ENCODE measurements around the gene CYBB.

- TF ChIP-seq CTCF (conservative IDR thresholded peaks at IDR 0.05 in 1 of 2, IDR thresholded peaks at IDR 0.05 in 1 of 2; ENCODE audit: low read depth in 1 of 2, low read length in 2 of 2) (no peak), EZH2 (IDR thresholded peaks at IDR 0.05; ENCODE audit: low read length, missing control alignments) (no peak)
These were observed 16.5 kb upstream of the CYBB start for GRCh38 chrX:37763400-37763799.
